ENCODE results near the gene RBPMS2.
"Not testable (repeated sequence)": the region's sequence is repeated elsewhere in the genome, so short reads cannot be mapped to it uniquely, and the experiment has no call there.

The RBPMS2 gene

DNA sequence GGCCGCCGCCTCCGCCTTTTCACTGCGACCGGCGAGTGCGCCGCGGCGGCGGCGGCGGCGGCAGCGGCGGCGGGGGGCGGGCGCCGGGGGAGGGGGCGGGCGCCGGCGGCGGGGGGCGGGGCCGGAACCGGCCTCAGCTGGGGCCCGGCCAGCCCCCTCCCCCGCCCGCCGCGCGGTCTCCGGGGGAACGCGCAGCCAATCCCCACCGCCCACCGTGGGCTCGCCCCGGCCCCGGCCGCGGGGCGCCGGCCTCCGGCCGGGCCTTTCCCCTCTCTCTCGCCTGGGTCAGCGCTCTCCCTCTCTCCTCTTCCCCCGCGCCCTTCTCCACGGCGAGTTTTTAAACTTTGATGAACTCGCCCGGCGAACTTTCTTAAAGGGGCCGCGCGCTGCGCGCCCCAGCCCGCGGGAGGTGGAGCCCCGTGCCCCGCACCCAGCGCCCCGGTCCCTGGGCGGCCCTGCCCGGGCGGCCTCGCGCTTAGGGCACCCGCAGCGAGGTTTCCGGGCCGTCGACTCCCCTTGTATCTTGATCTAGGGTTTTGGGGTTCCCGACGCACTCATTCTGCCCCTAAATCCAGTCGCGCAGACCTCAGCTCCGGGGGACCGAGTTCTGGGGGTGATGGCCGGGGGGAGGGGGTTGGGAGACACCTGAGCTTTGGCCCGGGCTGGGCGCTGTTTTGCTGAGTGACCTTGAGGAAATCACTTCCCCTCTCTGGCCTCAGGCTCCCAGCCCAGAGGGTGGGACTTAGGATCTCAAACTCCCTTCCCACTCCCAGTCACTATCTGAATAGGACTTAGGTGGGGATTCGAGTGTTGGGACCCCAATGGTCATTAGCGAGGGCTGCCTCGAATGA, at the start of gene RBPMS2:
Gene RBPMS2 (minus strand): TSS at position 39 of the 851 bp plus-strand sequence. CDS start 270 bp downstream, outside the sequence.
- no peak for DNase-seq (ENCODE audit: low read depth in 2 of 2)

DNA sequence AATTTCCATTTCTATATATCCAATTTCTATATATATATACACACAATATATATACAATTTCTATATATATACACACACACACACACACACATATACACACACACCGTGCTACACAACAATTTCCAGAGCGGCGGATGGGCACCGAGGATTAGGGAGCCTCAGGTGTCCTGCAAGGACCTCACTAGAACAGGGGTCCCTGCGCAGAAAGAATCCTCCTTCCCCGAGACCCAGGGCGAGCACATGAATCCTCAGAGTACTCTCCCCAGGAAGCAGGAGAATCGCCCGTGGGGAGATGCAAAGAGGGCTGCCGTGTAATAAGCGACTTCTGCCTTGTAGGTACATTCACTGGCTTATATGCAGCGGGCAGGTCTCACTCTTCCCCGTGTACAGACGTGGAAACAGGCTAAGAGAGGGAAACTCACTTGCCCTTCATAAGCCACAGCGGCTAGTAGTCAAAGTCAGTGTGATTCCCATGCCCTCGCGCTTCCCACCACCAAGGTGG, 49.6 kb upstream of the RBPMS2 start:
- no peak for DNase-seq (ENCODE audit: low read depth in 2 of 2)

DNA sequence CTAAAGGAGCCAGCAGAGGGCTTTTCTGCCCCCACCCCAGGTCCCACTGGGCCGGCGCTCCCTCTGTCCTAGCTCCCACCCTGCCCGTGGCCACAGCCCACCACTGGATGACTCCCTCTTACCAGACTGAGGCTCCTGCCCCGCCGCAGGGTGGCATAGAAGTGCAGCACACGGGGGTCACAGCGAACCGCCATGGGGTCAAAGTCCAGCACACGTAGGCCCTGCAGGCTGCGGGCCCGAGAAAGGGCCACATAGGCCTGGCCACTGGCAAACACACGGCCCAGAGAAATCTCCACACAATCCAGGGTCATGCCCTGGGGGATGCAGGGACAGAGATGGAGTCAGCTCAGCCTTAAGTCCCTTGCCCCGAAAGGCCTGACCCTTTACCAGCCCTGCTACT, 41.1 kb upstream of the RBPMS2 start:
- no peak for DNase-seq (ENCODE audit: low read depth in 2 of 2)

DNA sequence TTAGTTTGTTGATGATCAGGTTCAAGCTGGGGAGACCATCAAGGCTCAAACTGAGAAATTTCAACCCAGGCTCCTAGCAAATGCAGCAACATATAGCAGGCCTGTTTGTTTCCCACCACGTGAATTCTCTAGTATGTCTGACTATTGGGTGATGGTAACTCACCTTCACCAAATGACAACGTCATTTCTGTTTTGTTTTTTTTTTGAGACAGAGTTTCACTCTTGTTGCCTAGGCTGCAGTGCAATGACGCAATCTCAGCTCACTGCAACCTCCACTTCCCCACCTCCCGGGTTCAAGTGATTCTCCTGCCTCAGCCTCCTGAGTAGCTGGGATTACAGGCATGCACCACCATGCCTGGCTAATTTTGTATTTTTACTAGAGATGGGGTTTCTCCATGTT, 39.6 kb upstream of the RBPMS2 start:
- DNase-seq (ENCODE audit: low read depth in 2 of 2), result not testable (repeated sequence)

DNA sequence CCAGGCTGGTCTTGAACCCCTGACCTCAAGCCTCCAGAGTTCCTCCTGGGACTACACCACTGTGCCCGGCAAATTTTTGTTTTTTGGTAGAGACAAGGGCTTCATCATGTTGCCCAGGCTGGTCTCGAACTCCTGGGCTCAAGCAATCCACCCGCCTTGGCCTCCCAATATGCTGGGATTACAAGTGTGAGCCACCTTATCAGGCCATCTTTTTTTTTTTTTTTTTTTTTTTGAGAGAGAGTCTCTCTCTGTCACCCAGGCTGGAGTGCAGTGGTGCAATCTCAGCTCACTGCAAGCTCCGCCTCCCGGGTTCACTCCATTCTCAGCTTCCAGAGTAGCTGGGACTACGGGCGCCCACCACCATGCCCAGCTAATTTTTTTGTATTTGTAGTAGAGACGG, 38.9 kb upstream of the RBPMS2 start:
- DNase-seq (ENCODE audit: low read depth in 2 of 2), result not testable (repeated sequence)

DNA sequence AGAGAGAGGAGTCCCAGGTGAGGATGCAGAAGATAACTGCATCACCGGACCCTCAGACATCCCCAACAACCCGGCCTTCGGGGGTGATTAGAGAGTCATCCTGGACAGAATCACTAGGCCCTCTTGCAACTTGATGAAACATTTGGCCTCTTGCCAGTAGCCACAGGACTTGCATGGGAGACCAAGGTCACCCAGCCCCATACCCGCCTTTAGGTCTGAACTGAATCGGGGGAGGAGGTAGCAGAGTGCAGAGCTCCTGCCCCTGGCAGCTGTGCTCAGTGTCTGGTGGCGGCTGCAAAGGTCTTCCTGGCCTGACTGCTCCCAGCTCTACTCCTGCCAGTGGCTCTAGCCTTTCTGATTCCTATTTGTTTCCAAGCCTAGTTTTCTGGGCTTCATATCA, 37.7 kb upstream of the RBPMS2 start:
- no peak for DNase-seq (ENCODE audit: low read depth in 2 of 2)

DNA sequence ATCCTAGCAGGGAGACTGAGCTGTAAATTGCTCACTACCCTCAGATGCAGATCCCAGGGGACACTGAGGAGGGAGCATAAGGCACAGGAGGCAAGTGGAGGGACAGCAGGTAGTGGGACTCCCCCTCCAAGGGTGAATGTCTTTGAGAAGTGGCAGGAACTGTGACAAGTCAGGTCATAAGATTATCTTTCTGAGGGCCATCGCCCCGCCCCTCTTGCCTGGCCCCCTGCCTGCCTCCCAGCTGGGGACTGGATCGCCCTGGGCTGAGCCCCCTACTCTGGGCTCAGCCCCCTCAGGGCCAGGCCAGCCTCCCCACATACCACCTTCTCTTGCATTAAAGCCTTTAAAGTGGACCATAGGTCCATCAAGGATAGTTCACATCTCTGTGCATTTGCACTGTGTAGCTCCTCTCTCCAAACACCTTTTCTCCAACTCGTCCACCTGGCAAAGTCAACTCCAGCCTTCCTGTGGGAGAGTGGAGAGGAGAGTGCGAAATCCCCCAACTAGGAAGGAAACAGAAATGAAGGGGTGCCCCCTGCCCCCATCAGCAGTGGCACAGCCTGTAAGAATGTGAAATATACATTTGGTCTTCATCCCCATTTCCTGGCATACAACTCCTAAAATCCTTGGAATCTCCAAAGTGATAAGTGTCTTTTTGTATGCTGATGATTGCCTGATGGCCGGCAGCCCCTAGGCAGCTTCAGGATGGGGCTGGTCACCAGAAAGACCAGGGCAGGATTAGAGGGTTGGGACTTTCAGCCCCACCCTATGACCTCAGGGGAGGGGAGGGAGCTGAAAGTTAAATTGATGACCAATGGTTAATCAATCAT, 35.3 kb upstream of the RBPMS2 start:
- DNase-seq (ENCODE audit: low read depth in 2 of 2), result no peak

DNA sequence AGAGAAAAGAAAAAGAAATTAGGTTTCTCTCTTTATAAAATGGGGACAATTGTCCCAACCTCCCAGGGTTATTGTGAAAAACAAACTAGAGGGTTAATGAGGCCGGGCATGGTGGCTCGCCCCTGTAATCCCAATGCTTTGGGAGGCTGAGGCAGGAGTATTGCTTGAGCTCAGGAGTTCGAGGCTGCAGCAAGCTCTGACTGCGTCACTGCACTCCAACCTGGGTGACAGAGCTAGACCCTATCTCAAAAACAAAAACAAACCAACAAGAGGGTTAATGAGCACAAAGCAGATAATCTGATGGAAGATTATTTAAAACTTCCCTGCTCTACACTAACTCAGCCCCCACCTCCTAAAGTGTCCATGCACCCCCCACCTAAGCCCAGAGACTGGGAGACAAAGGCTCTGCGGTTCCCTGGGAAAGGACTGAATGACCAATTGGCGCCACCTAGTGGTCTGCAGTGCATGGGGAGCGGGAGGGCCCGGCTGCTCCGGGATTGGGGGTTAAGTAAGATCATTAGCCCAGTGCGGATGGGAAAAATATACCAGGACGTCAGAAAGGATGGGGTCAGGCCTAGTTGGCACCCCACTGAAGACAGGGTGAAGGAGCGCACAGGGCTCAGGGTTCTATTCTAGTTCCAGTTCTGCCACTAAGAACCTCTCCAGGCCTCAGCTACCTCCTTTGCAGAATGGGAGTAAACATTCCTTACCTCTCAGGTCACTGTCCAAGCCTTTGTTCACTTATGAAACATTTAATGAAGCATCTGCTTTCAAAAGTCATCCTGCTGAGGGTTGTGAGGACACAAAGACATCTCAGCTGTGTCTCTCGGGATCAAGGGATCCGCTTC, 34.5 kb upstream of the RBPMS2 start:
- DNase-seq (ENCODE audit: low read depth in 2 of 2), result peak; percentile 40 to 41

DNA sequence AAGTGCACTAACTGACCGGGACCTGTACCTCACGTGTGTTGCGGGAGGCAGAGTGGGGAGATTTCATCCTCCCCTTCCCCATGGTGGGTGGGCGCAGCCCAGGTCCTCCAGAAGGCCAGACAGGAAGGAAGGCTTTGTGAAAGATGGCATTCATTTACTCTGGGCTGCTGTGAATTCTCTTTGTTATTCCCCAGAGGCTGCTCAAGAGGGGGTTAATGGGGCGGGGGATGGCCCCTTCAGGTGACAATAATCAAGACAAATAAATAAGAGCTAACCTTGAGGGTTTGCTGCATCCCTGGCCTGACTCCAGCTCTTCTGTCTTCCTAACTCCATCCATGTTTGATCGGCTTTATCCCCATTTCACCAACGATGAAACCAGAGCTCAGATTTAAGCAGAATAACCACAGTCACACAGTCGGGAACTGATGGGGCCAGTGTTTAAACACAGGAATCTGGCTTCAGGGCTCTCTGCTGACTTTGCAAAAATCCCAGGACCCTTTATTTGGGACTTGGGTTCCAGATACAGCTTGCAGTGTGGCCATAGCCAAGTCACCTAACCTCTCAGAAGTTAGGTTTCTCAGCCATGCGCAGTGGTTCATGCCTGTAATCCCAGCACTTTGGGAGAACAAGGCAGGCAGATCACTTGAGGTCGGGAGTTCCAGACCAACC, 33.5 kb upstream of the RBPMS2 start:
- no peak for DNase-seq (ENCODE audit: low read depth in 2 of 2)

DNA sequence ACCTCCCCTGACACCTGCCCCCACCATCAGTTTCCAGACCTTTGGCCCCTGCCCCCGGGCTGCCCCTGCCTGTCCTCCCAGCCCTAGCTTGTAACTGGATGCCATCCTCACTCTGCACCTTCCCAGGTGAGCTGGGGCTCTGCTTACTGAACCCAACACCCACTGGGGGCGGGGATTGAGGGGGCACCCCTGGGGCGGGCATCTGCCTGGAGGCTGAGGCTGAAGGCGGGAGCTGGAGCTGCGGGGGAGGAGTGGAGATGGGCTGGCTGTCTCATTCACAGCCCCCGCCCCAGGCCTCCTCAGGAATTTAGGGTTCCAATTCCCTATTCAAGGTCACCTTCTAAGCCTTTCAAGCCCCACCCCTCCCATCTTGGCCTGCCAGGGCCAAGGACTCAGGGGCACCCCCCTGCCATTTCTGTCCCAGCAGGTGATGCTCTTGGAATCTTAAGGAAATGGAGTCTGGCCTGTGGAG, 32.4 kb upstream of the RBPMS2 start:
- no peak for DNase-seq (ENCODE audit: low read depth in 2 of 2)

DNA sequence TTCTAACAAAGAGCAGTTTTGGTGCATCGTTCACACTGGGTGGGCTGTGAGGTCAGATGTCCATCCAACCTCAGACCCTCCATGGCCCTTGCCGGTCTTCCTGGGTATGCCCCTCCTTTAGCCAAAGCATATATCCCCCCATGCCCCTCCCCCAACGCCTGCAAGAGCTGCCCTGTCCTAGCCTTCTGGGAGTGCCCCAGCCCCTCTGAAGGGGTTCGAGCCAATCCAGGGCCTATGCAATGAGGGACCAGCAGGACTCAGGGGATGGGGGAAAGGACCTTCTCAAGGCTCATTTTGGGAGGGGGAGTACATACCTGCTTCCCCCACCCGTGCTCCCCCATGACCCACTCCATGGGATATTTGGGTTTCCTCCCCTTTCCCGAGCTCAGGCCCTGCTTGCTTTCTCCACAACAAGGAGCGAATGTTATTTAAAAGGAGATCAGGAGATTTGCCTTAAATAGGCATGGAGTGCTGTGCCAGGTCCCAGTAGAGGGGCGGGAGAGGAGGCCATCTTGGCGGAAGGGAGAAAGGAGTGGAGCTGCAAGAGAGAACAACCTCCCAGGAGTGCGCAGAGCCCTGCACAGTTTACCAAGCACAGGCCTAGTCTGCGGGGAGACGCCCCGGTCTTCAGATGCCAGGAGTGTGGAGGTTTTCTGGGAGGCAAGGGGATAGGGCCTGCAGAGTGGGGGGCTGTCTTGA, 31.8 kb upstream of the RBPMS2 start:
- DNase-seq (ENCODE audit: low read depth in 2 of 2), result no peak

DNA sequence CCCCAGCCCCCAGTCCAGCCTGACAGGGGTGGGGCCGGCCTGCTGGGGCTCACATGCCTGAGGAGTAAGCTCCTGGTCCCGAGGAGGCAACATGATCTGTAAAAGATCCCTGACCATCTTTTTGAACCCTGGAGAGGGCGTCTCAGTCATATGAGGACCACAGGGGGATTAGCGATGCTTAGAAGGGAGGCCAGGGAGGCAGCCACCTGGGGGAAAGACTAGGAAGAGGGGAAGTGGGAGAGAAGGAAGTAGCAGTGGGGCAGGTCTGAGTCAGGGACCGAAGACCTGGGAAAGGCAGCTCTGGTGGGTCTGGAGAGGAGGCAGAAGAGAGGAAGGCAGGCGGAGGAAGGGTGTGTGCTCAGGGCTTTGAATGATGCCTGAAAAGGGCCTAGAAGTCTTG, 31.1 kb upstream of the RBPMS2 start:
- no peak for DNase-seq (ENCODE audit: low read depth in 2 of 2)

DNA sequence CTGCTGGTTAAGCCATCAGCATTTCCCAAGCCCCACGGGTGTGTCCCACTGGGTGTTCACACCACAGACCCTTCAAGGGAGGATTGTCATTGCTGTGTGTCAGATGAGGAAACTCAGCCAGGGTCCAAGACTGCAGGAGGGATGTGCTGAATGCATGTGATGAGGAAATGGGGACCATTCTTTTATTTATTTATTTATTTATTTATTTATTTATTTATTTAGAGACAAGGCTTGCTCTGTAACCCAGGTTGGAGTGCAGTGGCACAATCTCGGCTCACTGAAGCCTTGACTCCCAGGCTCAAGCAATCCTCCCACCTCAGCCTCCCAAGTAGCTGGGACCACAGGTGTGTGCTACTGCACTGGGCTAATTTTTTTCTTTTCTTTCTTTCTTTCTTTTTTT, 29.2 kb upstream of the RBPMS2 start:
- DNase-seq (ENCODE audit: low read depth in 2 of 2), result no peak

DNA sequence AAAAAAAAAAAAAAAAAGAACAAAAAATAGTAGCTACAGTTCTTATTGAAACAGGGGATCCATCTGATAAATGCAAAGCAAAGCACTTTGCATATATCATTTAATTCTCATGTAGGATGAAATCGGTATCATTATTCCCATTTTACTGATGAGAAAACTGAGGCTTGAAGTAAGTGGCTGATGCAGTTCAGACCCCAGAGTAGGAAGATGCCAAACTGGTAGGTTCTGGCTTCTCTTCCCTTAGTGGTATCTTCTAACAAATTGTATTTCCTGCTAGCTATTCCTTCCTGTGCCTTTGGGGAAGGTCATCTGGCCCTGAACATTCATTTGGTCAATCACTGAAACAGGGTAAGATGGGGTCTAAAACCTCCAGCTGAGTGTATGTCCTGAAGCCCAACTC, 28.1 kb upstream of the RBPMS2 start:
- no peak for DNase-seq (ENCODE audit: low read depth in 2 of 2)

DNA sequence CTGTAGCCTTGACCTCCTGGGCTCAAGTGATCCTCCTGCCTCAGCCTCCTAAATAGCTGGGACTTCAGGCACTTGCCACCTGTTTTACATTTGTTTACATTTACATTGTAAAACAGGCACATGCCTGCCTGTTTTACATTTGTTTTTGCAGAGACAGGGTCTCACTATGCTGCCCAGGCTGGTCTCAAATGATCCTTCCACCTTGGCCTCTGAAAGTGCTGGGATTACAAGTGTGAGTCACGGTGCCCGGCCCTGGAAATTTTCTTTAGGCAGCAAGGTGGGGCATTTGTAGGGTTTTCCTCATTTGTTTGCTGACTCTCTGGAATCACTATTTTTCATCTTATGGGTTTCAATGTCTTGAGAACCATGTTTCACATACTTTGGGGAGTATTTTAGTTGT, 25.1 kb upstream of the RBPMS2 start:
- no peak for DNase-seq (ENCODE audit: low read depth in 2 of 2)

DNA sequence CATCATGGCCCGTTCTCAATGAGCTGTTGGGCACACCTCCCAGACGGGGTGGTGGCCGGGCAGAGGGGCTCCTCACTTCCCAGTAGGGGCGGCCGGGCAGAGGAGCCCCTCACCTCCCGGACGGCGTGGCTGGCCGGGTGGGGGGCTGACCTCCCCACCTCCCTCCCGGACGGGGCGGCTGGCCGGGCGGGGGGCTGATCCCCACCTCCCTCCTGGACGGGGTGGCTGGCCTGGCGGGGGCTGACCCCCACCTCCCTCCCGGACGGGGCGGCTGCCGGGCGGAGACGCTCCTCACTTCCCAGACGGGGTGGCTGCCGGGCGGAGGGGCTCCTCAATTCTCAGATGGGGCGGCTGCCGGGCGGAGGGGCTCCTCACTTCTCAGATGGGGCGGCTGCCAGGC, 23.5 kb upstream of the RBPMS2 start:
- DNase-seq (ENCODE audit: low read depth in 2 of 2), result not testable (repeated sequence)

DNA sequence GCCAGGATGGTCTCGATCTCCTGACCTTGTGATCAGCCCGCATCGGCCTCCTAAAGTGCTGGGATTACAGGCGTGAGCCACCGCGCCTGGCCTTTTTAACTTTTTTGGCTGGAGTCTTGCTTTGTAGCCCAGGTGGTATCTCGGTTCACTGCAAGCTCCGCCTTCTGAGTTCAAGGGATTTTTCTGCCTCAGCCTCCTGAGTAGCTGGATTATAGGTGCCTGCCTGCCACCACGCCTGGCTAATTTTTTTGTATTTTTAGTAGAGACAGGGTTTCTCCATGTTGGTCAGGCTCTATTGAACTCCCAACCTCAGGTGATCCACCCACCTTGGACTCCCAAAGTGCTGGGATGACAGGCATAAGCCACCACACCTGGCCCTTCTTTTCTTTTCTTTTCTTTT, 20.5 kb upstream of the RBPMS2 start:
- not testable (repeated sequence) for DNase-seq (ENCODE audit: low read depth in 2 of 2)

DNA sequence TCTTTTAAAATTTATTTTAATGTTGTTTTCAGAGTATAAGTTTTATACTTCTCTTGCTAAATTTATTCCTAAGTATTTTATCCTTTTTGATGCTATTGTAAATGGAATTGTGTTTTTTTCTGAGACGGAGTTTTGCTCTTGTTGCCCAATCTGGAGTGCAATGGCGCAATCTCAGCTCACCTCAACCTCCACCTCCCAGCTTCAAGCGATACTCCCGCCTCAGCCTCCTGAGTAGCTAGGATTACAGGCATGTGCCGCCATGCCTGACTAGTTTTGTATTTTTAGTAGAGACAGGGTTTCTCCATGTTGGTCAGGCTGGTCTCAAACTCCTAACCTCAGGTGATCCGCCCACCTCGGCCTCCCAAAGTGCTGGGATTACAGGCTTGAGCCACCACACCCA, 19.9 kb upstream of the RBPMS2 start:
- DNase-seq (ENCODE audit: low read depth in 2 of 2), result not testable (repeated sequence)

DNA sequence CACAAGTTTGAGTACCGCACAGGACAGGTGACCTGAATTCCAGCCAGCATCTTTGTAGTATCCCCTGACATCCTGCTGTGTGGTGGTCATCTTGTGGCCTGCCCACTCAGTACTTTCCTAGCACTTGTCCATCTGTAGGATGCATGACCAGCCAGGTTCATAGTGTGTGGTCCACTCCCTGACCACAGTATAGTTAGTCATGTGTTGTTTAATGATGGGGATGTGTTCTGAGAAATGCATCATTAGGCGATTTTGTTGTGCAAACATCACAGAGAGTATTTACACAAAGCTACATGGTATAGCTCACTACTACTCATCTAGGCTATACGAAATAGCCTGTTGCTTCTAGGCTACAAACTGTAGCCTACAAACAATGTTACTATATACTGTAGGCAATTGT, 16.9 kb upstream of the RBPMS2 start:
- DNase-seq (ENCODE audit: low read depth in 2 of 2), result no peak

DNA sequence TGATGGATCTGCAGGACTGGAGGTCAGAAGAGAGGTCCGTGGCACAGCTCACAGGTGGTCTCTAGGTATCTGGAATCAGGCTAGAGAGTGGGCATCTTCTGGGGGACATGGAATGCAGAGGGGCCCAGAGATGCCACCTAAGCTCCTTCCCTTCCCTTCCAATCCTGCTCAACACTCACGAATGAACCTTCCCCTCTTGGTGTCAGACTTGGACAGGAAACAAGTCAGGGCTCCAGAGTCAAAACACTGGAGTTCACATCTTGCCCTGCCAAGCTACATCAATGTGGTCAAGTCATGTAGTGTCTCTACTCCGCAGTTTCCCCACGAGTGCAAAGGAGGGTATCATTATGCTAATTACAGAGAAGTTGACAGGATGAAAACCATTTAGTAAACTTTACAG, 16.0 kb upstream of the RBPMS2 start:
- DNase-seq (ENCODE audit: low read depth in 2 of 2), result no peak

DNA sequence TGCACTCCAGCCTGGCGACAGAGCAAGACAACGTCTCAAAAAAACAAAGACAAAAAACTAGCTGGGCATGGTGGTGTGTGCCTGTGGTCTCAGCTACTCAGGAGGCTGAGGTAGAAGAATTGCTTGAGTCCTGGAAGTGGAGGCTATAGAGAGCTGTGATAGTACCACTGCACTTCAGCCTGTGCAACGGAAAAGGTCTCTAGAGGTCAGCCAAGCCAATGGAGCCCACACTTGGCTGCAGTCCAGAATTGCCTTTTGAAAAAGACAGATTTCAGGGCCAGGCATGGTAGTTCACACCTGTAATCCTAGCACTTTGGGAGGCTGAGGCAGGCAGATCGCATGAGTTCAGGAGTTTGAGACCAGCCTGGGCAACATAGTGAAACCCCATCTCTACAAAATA, 8.4 kb upstream of the RBPMS2 start:
- no peak for DNase-seq (ENCODE audit: low read depth in 2 of 2)

Data from activated CD8-positive, alpha-beta memory T cell treated with anti-CD3 and anti-CD28 coated beads for 4 hours (primary cell).